Heart left ventricle (tissue), 16 donors: ENCODE data around the gene MYCN. TPM values are rescaled to one million over a fixed set of nuclear protein-coding genes. Genes with fewer than 3 reads are reported as not detected.

Experiments used
- ATAC-seq, 4 donors: fragments of 200-7000 bp; cut with Tn5 transposase; one replicate each; pipeline ENCODE4 v1.9.1; 2020 to 2022; ENCODE audit warnings: moderate library complexity in 4 of 4, mild to moderate bottlenecking in 3 of 4, moderate number of reproducible peaks in 1 of 4
- DNase-seq, 5 donors: peaks; one replicate each; pipeline ENCODE4 v3.0.0-alpha.2; 2020
- H3K27ac ChIP-seq, 12 donors: fragments of 200-600 bp; sonication (generic) in 4 of 12; one replicate each; pipeline versions ENCODE4 v1.5.0 to v1.8.0; 2016 to 2022; ENCODE audit warnings: mild to moderate bottlenecking in 2 of 12
- H3K27me3 ChIP-seq, 9 donors: fragments of 200-600 bp; sonication (generic) in 2 of 9; one replicate each; pipeline versions ENCODE4 v1.5.1 to v1.8.0; 2016 to 2022; ENCODE audit warnings: mild to moderate bottlenecking in 3 of 9
- H3K36me3 ChIP-seq, 9 donors: fragments of 200-600 bp; sonication (generic) in 2 of 9; one replicate each; pipeline versions ENCODE4 v1.5.0 to v1.8.0; 2018 to 2022; ENCODE audit warnings: mild to moderate bottlenecking in 2 of 9
- H3K4me1 ChIP-seq, 12 donors: fragments of 200-600 bp; sonication (generic) in 4 of 12; one replicate each; pipeline versions ENCODE4 v1.5.0 to v1.8.0; 2016 to 2022; ENCODE audit warnings: mild to moderate bottlenecking in 3 of 12
- H3K4me3 ChIP-seq, 12 donors: fragments of 200-600 bp; sonication (generic) in 4 of 12; one replicate each; pipeline versions ENCODE4 v1.5.0 to v1.8.0; 2017 to 2022; ENCODE audit warnings: mild to moderate bottlenecking in 9 of 12, moderate library complexity in 4 of 12
- H3K9me3 ChIP-seq, 12 donors: fragments of 200-600 bp; sonication (generic) in 4 of 12; one replicate each; pipeline versions ENCODE4 v1.5.0 to v1.8.0; 2016 to 2022; ENCODE audit warnings: mild to moderate bottlenecking in 1 of 12
- POLR2A ChIP-seq, 2 donors: fragments of 450-650 bp; IDR thresholded peaks; one replicate each; pipeline ENCODE4 v1.6.1; 2017; ENCODE audit warnings: antibody characterized with exemption in 2 of 2, mild to moderate bottlenecking in 2 of 2, moderate library complexity in 2 of 2
- whole genome bisulfite sequencing, 4 donors: extraction: QIAGEN DNeasy Blood & Tissue Kit in 2 of 4; methylation state at CpG; one replicate each; pipeline versions ENCODE4 v1.1.5 to v1.1.7; 2013 to 2018; 5-methylcytosine and 5-hydroxymethylcytosine counted together
- intact Hi-C, 10 donors: fragments of 100-400 bp; cut with DNase I; formaldehyde crosslinking; loops; one replicate each; pipeline versions ENCODE4 v1.11.1 to v1.14.2; 2022
- long read RNA-seq, 3 donors: library from polyadenylated mRNA; unstranded; transcript quantifications; one replicate each; pipeline ENCODE4 v2.0.0, GENCODE V29; 2020 to 2021
- polyA plus RNA-seq, 2 donors: library from polyadenylated mRNA; stranded (reverse); fragments of 200-250 nt; gene quantifications; one replicate each; pipeline ENCODE4 v1.2.3, GENCODE V29; 2013
- total RNA-seq, 9 donors: library from RNA; depleted of rRNA in 2 of 9; stranded (reverse); fragments of >200 nt in 2 of 9; fragmentation: NEBNext Ultra II Directional in 3 of 9; extraction: Animal tissue kit (Norgen Biotek cat#: 25700) in 3 of 9; gene quantifications; one replicate each; pipeline versions ENCODE4 v1.1.0 to v1.2.4, GENCODE V29; 2016 to 2023
- TF ChIP-seq, protein P1 (sequence below), 12 donors: fragments of 200-600 bp; sonication (generic) in 4 of 12; IDR thresholded peaks; one replicate each; pipeline versions ENCODE4 v1.5.0 to v1.8.0; 2018 to 2022; ENCODE audit warnings: antibody characterized with exemption in 12 of 12, mild to moderate bottlenecking in 5 of 12
- donor health status: ischemic (EF 13 %, LVEDD 7.1; RV severe dilation, severe dysfunction).
- donor health status: healthy with polysubstance abuse.
- donor health status: DM: no; HTN: yes; CAD: no.
- donor health status: DM: no; HTN: no; CAD: no.
- donor health status: ischemic (EF 25% LVEDD 6.9; RV normal size, moderate dysfunction).
- donor health status: ischemic (EF 25% LVEDD 5.7; RV mildly dilated, moderate dysfunction).
- donor health status: healthy.
- donor health status: DM: yes; HTN: yes; CAD: no.
- donor health status: ischemic (EF 35%, LVEDD 5.7; RV mildly dilated, moderate dysfunction).
- donor health status: nonischemic (EF 11% LVEDD 7.7; RV severe dilation, severe dysfunction).
- donor health status: DM: yes; HTN: yes; CAD: no.
- donor health status: PGD.
- donor health status: ischemic (EF 29% LVEDD 5.4; RV normal size, mild dysfunction).
- donor health status: nonischemic (EF 23%, LVEDD 6.1; RV moderate dilation, normal function).

The MYCN gene
- total RNA-seq (1 to 10 TPM in 4 of 9 donors, under 1 TPM in 3, not detected in 2; 0.37 to 1.6 (median 1.0) TPM), polyA plus RNA-seq (under 1 TPM; 0.22 to 0.27 TPM)
- long read RNA-seq, donor 1, partial matches to known transcripts: 1 of 1 reads
- long read RNA-seq, donor 1, other reads (novel, unspliced or antisense): 0 of 1 reads
- long read RNA-seq, donor 2: 0 reads
- long read RNA-seq, donor 3: 0 reads

DNA sequence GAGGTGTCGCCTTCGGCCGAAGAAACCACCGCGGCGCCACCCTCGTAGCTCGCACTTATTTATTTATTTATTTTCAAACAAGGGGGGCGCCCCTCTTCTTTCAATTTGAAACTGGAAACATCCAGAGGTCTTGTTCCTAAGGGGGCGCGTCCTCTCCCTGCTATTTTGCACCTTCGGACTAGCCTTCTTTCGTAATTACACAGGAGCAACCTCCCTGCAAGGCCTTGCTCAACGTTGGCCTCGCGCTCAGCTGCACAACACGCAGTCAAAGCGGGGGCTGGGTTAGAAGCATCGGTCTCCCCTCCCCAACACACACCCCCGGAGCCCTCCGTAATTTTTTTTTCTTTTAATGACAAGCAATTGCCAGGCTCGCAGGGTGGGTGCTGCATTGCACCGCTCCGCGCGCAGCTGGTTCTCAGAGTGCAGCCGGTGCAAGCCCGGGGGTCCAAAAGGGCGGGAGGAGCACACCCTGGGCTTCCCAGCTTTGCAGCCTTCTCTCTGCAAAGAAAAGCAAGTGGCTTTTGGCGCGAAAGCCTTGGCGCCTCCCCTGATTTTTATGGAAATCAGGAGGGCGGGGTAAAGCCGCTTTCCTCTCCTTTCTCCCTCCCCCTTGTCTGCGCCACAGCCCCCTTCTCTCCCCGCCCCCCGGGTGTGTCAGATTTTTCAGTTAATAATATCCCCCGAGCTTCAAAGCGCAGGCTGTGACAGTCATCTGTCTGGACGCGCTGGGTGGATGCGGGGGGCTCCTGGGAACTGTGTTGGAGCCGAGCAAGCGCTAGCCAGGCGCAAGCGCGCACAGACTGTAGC is at the start of gene MYCN:
Gene MYCN (plus strand): TSS at position 697 of the 807 bp plus-strand sequence. CDS start 1,515 bp downstream, outside the sequence.
- TF ChIP-seq, protein P1, sequence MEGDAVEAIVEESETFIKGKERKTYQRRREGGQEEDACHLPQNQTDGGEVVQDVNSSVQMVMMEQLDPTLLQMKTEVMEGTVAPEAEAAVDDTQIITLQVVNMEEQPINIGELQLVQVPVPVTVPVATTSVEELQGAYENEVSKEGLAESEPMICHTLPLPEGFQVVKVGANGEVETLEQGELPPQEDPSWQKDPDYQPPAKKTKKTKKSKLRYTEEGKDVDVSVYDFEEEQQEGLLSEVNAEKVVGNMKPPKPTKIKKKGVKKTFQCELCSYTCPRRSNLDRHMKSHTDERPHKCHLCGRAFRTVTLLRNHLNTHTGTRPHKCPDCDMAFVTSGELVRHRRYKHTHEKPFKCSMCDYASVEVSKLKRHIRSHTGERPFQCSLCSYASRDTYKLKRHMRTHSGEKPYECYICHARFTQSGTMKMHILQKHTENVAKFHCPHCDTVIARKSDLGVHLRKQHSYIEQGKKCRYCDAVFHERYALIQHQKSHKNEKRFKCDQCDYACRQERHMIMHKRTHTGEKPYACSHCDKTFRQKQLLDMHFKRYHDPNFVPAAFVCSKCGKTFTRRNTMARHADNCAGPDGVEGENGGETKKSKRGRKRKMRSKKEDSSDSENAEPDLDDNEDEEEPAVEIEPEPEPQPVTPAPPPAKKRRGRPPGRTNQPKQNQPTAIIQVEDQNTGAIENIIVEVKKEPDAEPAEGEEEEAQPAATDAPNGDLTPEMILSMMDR (IDR thresholded peaks at IDR 0.05): peak in 7 of 12 donors; percentile 5 to 90 (median 80)
- TF ChIP-seq POLR2A (IDR thresholded peaks at IDR 0.05): no peak
- H3K4me1 ChIP-seq: peaks cover 0 to 50% (median 39%) of the 10 kb centered on the region in 12 donors
- peak in 3 of 5 donors; percentile 52 to 65 (median 55) for DNase-seq
- peak within 1 kb of the TSS in 5 of 12 donors; percentile 5 to 39 (median 29) for H3K27ac ChIP-seq
- peak within 1 kb of the TSS; percentile 22 to 73 (median 58) for H3K4me3 ChIP-seq
- peaks cover 0 to 57% (median 23%) of the 10 kb centered on the region in 9 donors for H3K27me3 ChIP-seq
- no peaks in the 10 kb centered on the region for H3K36me3 ChIP-seq
- ATAC-seq: peak; percentile 15 to 63 (median 32)
- WGBS, 4 donors: 0 to 1% (median 1%) methylated on average over 38 to 47 of the region's 47 CpGs
- intact Hi-C loops: loop anchor here (1.0 to 10.0 kb wide), 25 partner anchors 112 to 817 kb away; no protein-coding TSS in a partner anchor
- H3K9me3 ChIP-seq: no peaks in the 10 kb centered on the region

DNA sequence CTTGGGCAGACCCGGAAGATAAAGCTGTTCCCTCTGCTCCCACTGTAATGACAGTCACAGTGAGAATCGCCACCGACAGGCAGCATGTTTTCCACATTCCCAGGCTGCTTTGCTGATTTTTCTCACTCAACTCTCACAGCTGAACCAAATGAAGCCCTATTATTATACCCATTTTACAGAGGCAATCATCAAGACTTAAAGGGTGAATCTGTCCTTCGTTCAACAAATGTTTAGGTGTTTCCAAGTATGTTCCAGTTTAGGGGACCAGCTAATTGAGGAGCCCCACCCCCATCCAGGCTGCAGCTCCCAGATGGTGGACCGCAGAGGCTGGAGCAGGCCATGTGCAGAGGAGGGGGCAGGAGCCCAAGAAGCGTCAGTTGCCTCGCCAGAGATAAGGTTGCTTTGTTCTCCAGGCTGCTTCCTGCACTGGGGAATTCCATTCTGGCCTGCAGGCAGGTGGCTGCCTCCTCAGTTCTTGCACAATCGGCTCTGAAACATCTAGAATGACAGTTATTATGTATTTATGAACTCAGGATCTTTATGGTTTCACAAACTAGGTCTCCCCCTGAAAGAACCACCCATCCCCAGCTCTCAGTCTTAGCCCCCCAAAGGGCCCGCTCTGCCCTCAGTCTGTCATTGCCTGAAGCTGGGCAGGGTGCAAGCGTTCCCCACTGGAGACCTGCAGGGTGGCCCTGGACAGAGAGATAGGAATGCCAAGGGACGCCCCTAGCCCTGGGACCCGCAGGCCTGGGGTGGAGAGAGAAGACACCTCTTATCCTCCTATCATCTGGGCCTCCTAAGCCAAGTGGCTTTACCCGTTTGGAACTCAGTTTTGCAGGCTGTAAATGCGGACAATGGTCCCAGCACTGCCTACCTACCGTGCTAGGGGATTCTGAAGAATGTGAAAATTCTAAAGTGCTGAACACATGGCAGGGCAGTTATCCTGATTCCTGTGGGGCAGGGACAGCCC is 49.1 kb upstream of the MYCN start:
- TF ChIP-seq, protein P1 (IDR thresholded peaks at IDR 0.05): no peak
- TF ChIP-seq POLR2A (IDR thresholded peaks at IDR 0.05): no peak
- no peaks in the 10 kb centered on the region for H3K9me3 ChIP-seq
- ATAC-seq (peak in 3 of 4 donors; percentile 41 to 65 (median 61)), DNase-seq (no peak)
- peaks cover 0 to 2% (median 0%) of the 10 kb centered on the region in 9 donors for H3K27me3 ChIP-seq
- H3K27ac ChIP-seq: no peak overlapping the region
- intact Hi-C loops: no loop called here
- WGBS, 4 donors: 76 to 78% (median 76%) methylated on average over 15 of the region's 15 CpGs
- peaks cover 0 to 20% (median 0%) of the 10 kb centered on the region in 12 donors for H3K4me1 ChIP-seq
- H3K36me3 ChIP-seq: no peaks in the 10 kb centered on the region
- no peak overlapping the region for H3K4me3 ChIP-seq

DNA sequence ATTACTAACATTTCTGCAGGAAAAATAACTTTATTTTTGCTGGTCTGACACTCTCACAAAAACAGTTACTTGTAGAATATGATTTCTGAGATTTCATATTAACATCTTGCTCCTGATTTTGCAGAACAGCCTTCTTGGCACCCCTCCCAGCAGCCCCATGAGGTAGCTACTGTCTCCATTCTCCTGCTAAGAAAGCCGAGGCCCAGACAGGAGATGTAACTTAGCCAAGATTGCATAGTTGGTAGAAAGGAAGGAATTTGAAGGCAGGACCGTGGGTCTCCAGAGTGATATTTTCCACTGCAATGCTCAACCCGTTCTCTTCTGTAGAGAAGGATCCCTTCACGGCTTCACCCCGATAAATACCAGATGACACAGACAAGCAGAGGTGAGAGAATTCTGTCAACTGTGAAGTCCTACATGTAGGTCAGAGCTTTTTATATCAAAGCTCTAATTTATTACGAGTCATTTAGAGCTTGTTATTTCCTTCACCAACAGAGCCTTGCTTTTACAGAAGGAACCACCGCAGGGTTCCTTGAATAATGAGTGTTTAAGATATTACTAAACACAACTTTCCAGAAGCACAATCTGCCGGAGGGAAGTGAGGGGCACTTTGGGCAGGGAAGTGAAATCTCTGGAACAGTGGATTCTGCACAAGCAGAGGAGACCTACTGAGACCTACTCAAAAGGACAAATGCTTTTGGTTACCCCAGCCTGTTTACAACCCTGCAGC is 48.0 kb upstream of the MYCN start:
- DNase-seq (peak in 1 of 5 donors; percentile 42), ATAC-seq (no peak)
- TF ChIP-seq, protein P1 (IDR thresholded peaks at IDR 0.05): no peak
- TF ChIP-seq POLR2A (IDR thresholded peaks at IDR 0.05): no peak
- no peaks in the 10 kb centered on the region for H3K36me3 ChIP-seq
- 56 to 72% (median 68%) methylated on average over 8 of the region's 8 CpGs for WGBS, 4 donors
- peaks cover 0 to 20% (median 0%) of the 10 kb centered on the region in 12 donors for H3K4me1 ChIP-seq
- H3K27ac ChIP-seq: no peak overlapping the region
- intact Hi-C loops: no loop called here
- peaks cover 0 to 2% (median 0%) of the 10 kb centered on the region in 9 donors for H3K27me3 ChIP-seq
- peaks cover 0 to 6% (median 0%) of the 10 kb centered on the region in 12 donors for H3K9me3 ChIP-seq
- no peak overlapping the region for H3K4me3 ChIP-seq
